DND-41 (cell line): ENCODE results near the gene MED25.

Experiments used
- ATAC-seq: fragments of 200-7000 bp; cut with Tn5 transposase; 3 replicates; pipeline ENCODE4 v1.9.1; 2021; ENCODE audit warnings: low read depth; ENCODE audit not compliant: insufficient read depth
- DNase-seq: peaks from one replicate; pipeline ENCODE4 v3.0.0-alpha.2; 2020
- H2AFZ ChIP-seq: 2 replicates; pipeline ENCODE4 v1.6.0; 2012; ENCODE audit warnings: low read depth, low read length
- H3K27ac ChIP-seq: 2 replicates; pipeline ENCODE4 v1.5.1; 2012; ENCODE audit warnings: low read length, inconsistent platforms
- H3K27me3 ChIP-seq: fragments of 200-600 bp; sonication (generic); 2 replicates; pipeline ENCODE4 v1.6.0; 2012; ENCODE audit warnings: low read length, mild to moderate bottlenecking, inconsistent platforms; ENCODE audit not compliant: insufficient read depth, poor library complexity
- H3K36me3 ChIP-seq: 2 replicates; pipeline ENCODE4 v1.5.1; 2012; ENCODE audit warnings: low read length, inconsistent platforms; ENCODE audit not compliant: insufficient read depth
- H3K4me1 ChIP-seq: 2 replicates; pipeline ENCODE4 v1.5.1; 2012; ENCODE audit warnings: mild to moderate bottlenecking, low read length; ENCODE audit not compliant: insufficient read depth
- H3K4me2 ChIP-seq: 2 replicates; pipeline ENCODE4 v1.6.0; 2012; ENCODE audit warnings: mild to moderate bottlenecking, moderate library complexity, low read length, inconsistent platforms; ENCODE audit not compliant: insufficient read depth
- H3K4me3 ChIP-seq, 2 experiments: fragments of 200-600 bp in 1 of 2; shearing (Covaris generic) in 1 of 2; 2 replicates each; pipeline ENCODE4 v1.5.1; 2012 to 2016; ENCODE audit warnings: inconsistent platforms in 2 of 2, low read length in 2 of 2, mild to moderate bottlenecking in 2 of 2, low read depth in 1 of 2, moderate library complexity in 1 of 2
- H3K79me2 ChIP-seq: 2 replicates; pipeline ENCODE4 v1.6.0; 2012; ENCODE audit warnings: low read length, inconsistent platforms; ENCODE audit not compliant: insufficient read depth
- H3K9ac ChIP-seq: 2 replicates; pipeline ENCODE4 v1.6.0; 2012; ENCODE audit warnings: low read depth, mild to moderate bottlenecking, inconsistent platforms, low read length, moderate library complexity
- H3K9me3 ChIP-seq: 2 replicates; pipeline ENCODE4 v1.5.1; 2012; ENCODE audit warnings: low read length, moderate library complexity, mild to moderate bottlenecking, inconsistent platforms; ENCODE audit not compliant: insufficient read depth, severe bottlenecking
- H4K20me1 ChIP-seq: 2 replicates; pipeline ENCODE4 v1.6.0; 2012; ENCODE audit warnings: low read length; ENCODE audit not compliant: insufficient read depth
- CTCF ChIP-seq: IDR thresholded peaks from 2 replicates; pipeline ENCODE4 v1.5.1; 2012; ENCODE audit warnings: borderline replicate concordance, low read length, moderate library complexity, mild to moderate bottlenecking; ENCODE audit not compliant: poor library complexity, severe bottlenecking; ENCODE audit errors: extremely low read depth
- EZH2 ChIP-seq: IDR thresholded peaks from 3 replicates; pipeline ENCODE4 v1.6.1; 2012; ENCODE audit warnings: borderline replicate concordance, low read depth, mild to moderate bottlenecking, moderate library complexity, low read length, inconsistent platforms; ENCODE audit not compliant: severe bottlenecking

The MED25 gene

GRCh38 chr19:49838885-49839588, 20.9 kb downstream of the MED25 start:
- H3K27me3 ChIP-seq, result no peaks in the 10 kb centered on the region

GRCh38 chr19:49839713-49840112, 21.6 kb downstream of the MED25 start:
- Histone ChIP-seq H3K27me3 (no peaks in the 10 kb centered on the region), H2AFZ (no peak overlapping the region), H3K36me3 (peaks cover 59% of the 10 kb centered on the region), H3K9me3 (no peaks in the 10 kb centered on the region), H3K79me2 (no peaks in the 10 kb centered on the region), H3K9ac (no peak overlapping the region), H3K4me3 (no peak overlapping the region), H3K4me1 (no peaks in the 10 kb centered on the region), H3K4me2 (no peak overlapping the region), H3K27ac (no peak overlapping the region), H4K20me1 (no peaks in the 10 kb centered on the region)
- no peak for DNase-seq
- ATAC-seq, result no peak
- TF ChIP-seq EZH2, result no peak
- TF ChIP-seq CTCF, result no peak

More at GRCh38 chr19:49838885-49839588, 20.9 kb downstream of the MED25 start:
- peaks cover 65% of the 10 kb centered on the region for H3K36me3 ChIP-seq
- H2AFZ ChIP-seq, result no peak overlapping the region
- no peaks in the 10 kb centered on the region for H4K20me1 ChIP-seq
- TF ChIP-seq CTCF (no peak), EZH2 (no peak)
- H3K4me3 ChIP-seq, result no peak overlapping the region
- no peak overlapping the region for H3K4me2 ChIP-seq
- H3K9ac ChIP-seq, result no peak overlapping the region
- H3K4me1 ChIP-seq, result no peaks in the 10 kb centered on the region
- H3K9me3 ChIP-seq, result no peaks in the 10 kb centered on the region
- no peak overlapping the region for H3K27ac ChIP-seq
- no peaks in the 10 kb centered on the region for H3K79me2 ChIP-seq
- DNase-seq, result no peak
- no peak for ATAC-seq

GRCh38 chr19:49840321-49840720, 22.2 kb downstream of the MED25 start:
- H3K79me2 ChIP-seq, result no peaks in the 10 kb centered on the region
- H4K20me1 ChIP-seq, result no peaks in the 10 kb centered on the region
- no peak for TF ChIP-seq CTCF
- no peak for TF ChIP-seq EZH2
- H3K4me1 ChIP-seq, result no peaks in the 10 kb centered on the region
- no peaks in the 10 kb centered on the region for H3K27me3 ChIP-seq
- DNase-seq (no peak), ATAC-seq (no peak)
- H3K36me3 ChIP-seq, result peaks cover 52% of the 10 kb centered on the region
- H2AFZ ChIP-seq, result no peak overlapping the region
- H3K9me3 ChIP-seq, result no peaks in the 10 kb centered on the region
- H3K4me3 ChIP-seq, result no peak overlapping the region
- H3K9ac ChIP-seq, result no peak overlapping the region
- no peak overlapping the region for H3K27ac ChIP-seq
- no peak overlapping the region for H3K4me2 ChIP-seq
